ENCODE results near the gene APLN. TPM values are rescaled to one million over a fixed set of nuclear protein-coding genes. Genes with fewer than 3 reads are reported as not detected.

Gene APLN
- polyA plus RNA-seq, 1 donor (not counting 4 experiments of a cell fraction or from before 2014, with no cell fraction given), result 1.8 TPM

DNA sequence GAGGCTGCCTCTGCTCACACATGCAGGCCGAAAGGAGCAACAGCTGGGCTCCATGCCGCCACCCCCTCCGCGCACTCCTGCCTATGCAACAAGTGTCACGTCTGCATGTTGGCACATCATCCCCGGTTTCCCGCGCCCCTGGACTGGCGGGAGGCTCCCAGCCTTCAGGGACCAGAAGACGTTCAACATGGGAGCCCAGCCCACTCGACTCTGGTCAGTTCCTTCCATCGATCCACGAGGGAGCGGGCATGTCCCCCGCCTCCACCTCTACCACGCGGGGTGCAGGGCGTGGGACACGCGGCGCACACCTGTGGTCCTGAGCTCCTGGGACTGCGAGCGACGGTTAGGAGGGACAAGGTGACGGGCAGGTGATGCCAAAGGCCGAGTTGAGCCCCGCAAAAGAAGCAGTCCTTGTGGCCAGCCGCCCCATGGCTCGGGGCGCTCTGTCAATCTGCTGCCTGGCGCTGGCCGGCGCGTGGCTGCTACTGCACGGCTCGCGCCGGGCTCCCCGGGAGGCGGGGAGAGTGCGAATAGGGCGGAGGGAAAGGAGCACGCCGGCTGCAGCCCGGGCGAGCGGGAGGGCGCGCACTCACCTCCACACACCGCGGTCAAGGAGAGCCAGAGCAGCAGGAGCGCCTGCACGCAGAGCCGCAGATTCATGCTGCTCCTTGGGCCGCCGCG, 645 bp downstream of the APLN start:
- DNase-seq (ENCODE audit: low read depth, low spot score), result no peak
- Histone ChIP-seq H3K4me1 (ENCODE audit: control insufficient read depth, extremely low read depth, insufficient read depth, low read length) (peaks cover 4% of the 10 kb centered on the region), H3K27ac (ENCODE audit: control insufficient read depth, insufficient read depth, low read length) (no peak overlapping the region), H3K36me3 (ENCODE audit: control insufficient read depth in 2 of 2, extremely low read depth in 1 of 2, insufficient read depth in 2 of 2, low read length in 2 of 2) (no peaks in the 10 kb centered on the region), H3K79me2 (ENCODE audit: control insufficient read depth, insufficient read depth, low read length) (no peaks in the 10 kb centered on the region), H3K9me3 (ENCODE audit: control insufficient read depth, low read depth, low read length) (no peaks in the 10 kb centered on the region), H2AFZ (ENCODE audit: control insufficient read depth, low read length) (peak overlapping the region; percentile 37), H3K9ac (ENCODE audit: control insufficient read depth, extremely low read depth, insufficient read depth, low read length) (peak overlapping the region; percentile 28), H3K4me3 (ENCODE audit: control insufficient read depth in 2 of 3, extremely low read depth in 1 of 3, insufficient read depth in 2 of 3, low read depth in 1 of 3, low read length in 3 of 3) (peak overlapping the region; percentile 23 to 46 (median 27)), H3K4me2 (ENCODE audit: control insufficient read depth, extremely low read depth, insufficient read depth, low read depth, low read length) (peak overlapping the region; percentile 70), H4K20me1 (ENCODE audit: control insufficient read depth, extremely low read depth, insufficient read depth, low read length) (no peaks in the 10 kb centered on the region), H3K27me3 (ENCODE audit: control insufficient read depth, extremely low read depth, insufficient read depth, low read length) (peaks cover 15% of the 10 kb centered on the region), H3K9me1 (ENCODE audit: control insufficient read depth, extremely low read depth, insufficient read depth, low read length) (no peaks in the 10 kb centered on the region)
- dilution Hi-C loops (cut with MboI; ENCODE audit: extremely low pct_ligation_motif_present, low sequenced_read_pairs), result no loop called here
- no peak for FAIRE-seq
- TF ChIP-seq EZH2 (IDR thresholded peaks at IDR 0.05; ENCODE audit: low read length) (no peak), CTCF (optimal IDR thresholded peaks at IDR 0.05 in 1 of 3, IDR thresholded peaks at IDR 0.05 in 1 of 3, conservative IDR thresholded peaks at IDR 0.05 in 1 of 3; ENCODE audit: extremely low read depth in 1 of 3, insufficient read depth in 2 of 3, low read length in 3 of 3) (no peak)

GRCh38 chrX:129653181-129653970, 1.4 kb downstream of the APLN start:
- no peak overlapping the region for H3K4me3 ChIP-seq (ENCODE audit: control insufficient read depth in 2 of 3, extremely low read depth in 1 of 3, insufficient read depth in 2 of 3, low read depth in 1 of 3, low read length in 3 of 3)
- no peak for DNase-seq (ENCODE audit: low read depth, low spot score)
- no peak overlapping the region for H3K27ac ChIP-seq (ENCODE audit: control insufficient read depth, insufficient read depth, low read length)
- no peaks in the 10 kb centered on the region for H3K9me3 ChIP-seq (ENCODE audit: control insufficient read depth, low read depth, low read length)
- TF ChIP-seq CTCF (optimal IDR thresholded peaks at IDR 0.05 in 1 of 3, IDR thresholded peaks at IDR 0.05 in 1 of 3, conservative IDR thresholded peaks at IDR 0.05 in 1 of 3; ENCODE audit: extremely low read depth in 1 of 3, insufficient read depth in 2 of 3, low read length in 3 of 3) (no peak), EZH2 (IDR thresholded peaks at IDR 0.05; ENCODE audit: low read length) (no peak)
- H3K9ac ChIP-seq (ENCODE audit: control insufficient read depth, extremely low read depth, insufficient read depth, low read length), result peak overlapping the region; percentile 9
- H4K20me1 ChIP-seq (ENCODE audit: control insufficient read depth, extremely low read depth, insufficient read depth, low read length), result no peaks in the 10 kb centered on the region
- no peaks in the 10 kb centered on the region for H3K36me3 ChIP-seq (ENCODE audit: control insufficient read depth in 2 of 2, extremely low read depth in 1 of 2, insufficient read depth in 2 of 2, low read length in 2 of 2)
- no peaks in the 10 kb centered on the region for H3K9me1 ChIP-seq (ENCODE audit: control insufficient read depth, extremely low read depth, insufficient read depth, low read length)
- peaks cover 15% of the 10 kb centered on the region for H3K27me3 ChIP-seq (ENCODE audit: control insufficient read depth, extremely low read depth, insufficient read depth, low read length)
- no peaks in the 10 kb centered on the region for H3K79me2 ChIP-seq (ENCODE audit: control insufficient read depth, insufficient read depth, low read length)
- dilution Hi-C loops (cut with MboI; ENCODE audit: extremely low pct_ligation_motif_present, low sequenced_read_pairs), result no loop called here
- peaks cover 4% of the 10 kb centered on the region for H3K4me1 ChIP-seq (ENCODE audit: control insufficient read depth, extremely low read depth, insufficient read depth, low read length)
- H3K4me2 ChIP-seq (ENCODE audit: control insufficient read depth, extremely low read depth, insufficient read depth, low read depth, low read length), result peak overlapping the region; percentile 70
- no peak overlapping the region for H2AFZ ChIP-seq (ENCODE audit: control insufficient read depth, low read length)
- no peak for FAIRE-seq

Measured in keratinocyte (primary cell).